Vagina (tissue), 2 donors: Measurements from ENCODE around the gene OR10H5. TPM values are rescaled to one million over a fixed set of nuclear protein-coding genes. Genes with fewer than 3 reads are reported as not detected.
A peak's percentile ranks its signal among the peaks of the same experiment; 100 is the strongest.
"Not testable (repeated sequence)": the region's sequence is repeated elsewhere in the genome, so short reads cannot be mapped to it uniquely, and the experiment has no call there.

Experiments
- DNase-seq, 2 donors: peaks; one replicate each; pipeline ENCODE4 v3.0.0-alpha.2; 2017; ENCODE audit errors: extremely low spot score in 2 of 2
- H3K27ac ChIP-seq: fragments of 200-600 bp; sonication (generic); one replicate; pipeline ENCODE4 v1.5.1; 2019
- H3K27me3 ChIP-seq: fragments of 200-600 bp; sonication (generic); one replicate; pipeline ENCODE4 v1.5.1; 2019
- H3K36me3 ChIP-seq, 2 donors: fragments of 200-600 bp; sonication (generic); one replicate each; pipeline ENCODE4 v1.5.1; 2017 to 2019
- H3K4me1 ChIP-seq: fragments of 200-600 bp; sonication (generic); one replicate; pipeline ENCODE4 v1.5.1; 2019
- H3K4me3 ChIP-seq, 2 donors: fragments of 200-600 bp; sonication (generic); 1 replicate in 1 of 2; 2 replicates in 1 of 2; pipeline ENCODE4 v1.5.1; 2016 to 2019
- H3K9me3 ChIP-seq: fragments of 200-600 bp; sonication (generic); one replicate; pipeline ENCODE4 v1.5.1; 2019
- POLR2A ChIP-seq, 2 donors: fragments of 450-650 bp; IDR thresholded peaks; one replicate each; pipeline ENCODE4 v1.6.1; 2017; ENCODE audit warnings: antibody characterized with exemption in 2 of 2, mild to moderate bottlenecking in 2 of 2, moderate library complexity in 2 of 2
- POLR2AphosphoS5 ChIP-seq, 2 donors: sonication (generic); formaldehyde crosslinking; IDR thresholded peaks; one replicate each; pipeline ENCODE4 v1.9.0; 2017; ENCODE audit warnings: antibody characterized with exemption in 2 of 2, mild to moderate bottlenecking in 2 of 2, low read depth in 1 of 2; ENCODE audit not compliant: insufficient read depth in 1 of 2
- intact Hi-C: fragments of 100-400 bp; cut with DNase I; formaldehyde crosslinking; loops from one replicate; pipeline ENCODE4 v1.15.1; 2023
- total RNA-seq: library from RNA; depleted of rRNA; stranded (reverse); fragments of >200 nt; gene quantifications from one replicate; pipeline ENCODE4 v1.2.3, GENCODE V29; 2016
- TF ChIP-seq, protein P1 (sequence below), 3 experiments: fragments of 450-650 bp in 2 of 3; fragments of 200-600 bp in 1 of 3; sonication (generic) in 1 of 3; IDR thresholded peaks; one replicate each; pipeline ENCODE4 v1.5.1; 2017 to 2019; ENCODE audit warnings: antibody characterized with exemption in 3 of 3, mild to moderate bottlenecking in 2 of 3, moderate library complexity in 2 of 3

Gene OR10H5
- total RNA-seq, 1 donor from 2014 or later: not detected

DNA sequence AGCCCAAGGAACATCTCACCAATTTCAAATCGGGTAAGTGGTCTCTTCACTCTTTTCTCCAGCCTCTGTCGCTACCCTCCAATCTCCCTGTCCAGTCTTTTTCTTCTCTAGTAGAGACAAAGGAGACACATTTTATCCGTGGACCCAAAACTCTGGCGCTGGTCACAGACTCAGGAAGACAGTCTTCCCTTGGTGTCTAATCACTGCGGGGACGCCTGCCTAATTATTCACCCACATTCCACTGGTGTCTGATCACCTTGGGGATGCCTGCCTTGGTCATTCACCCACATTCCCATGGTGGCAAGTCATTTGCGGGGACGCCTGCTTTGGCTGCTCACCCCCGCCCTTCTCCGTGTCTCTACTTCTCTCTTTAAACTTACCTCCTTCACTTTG lies 41.8 kb downstream of the OR10H5 start:
- Histone ChIP-seq H3K27me3 (no peaks in the 10 kb centered on the region), H3K36me3 (no peaks in the 10 kb centered on the region), H3K27ac (no peak overlapping the region), H3K4me1 (no peaks in the 10 kb centered on the region), H3K9me3 (no peaks in the 10 kb centered on the region), H3K4me3 (no peak overlapping the region)
- DNase-seq: no peak
- intact Hi-C loops: no loop called here
- no peak for TF ChIP-seq POLR2A (IDR thresholded peaks at IDR 0.05)
- no peak for TF ChIP-seq POLR2AphosphoS5 (IDR thresholded peaks at IDR 0.05; ENCODE audit: insufficient read depth in 1 of 2, low read depth in 1 of 2)
- TF ChIP-seq, protein P1, sequence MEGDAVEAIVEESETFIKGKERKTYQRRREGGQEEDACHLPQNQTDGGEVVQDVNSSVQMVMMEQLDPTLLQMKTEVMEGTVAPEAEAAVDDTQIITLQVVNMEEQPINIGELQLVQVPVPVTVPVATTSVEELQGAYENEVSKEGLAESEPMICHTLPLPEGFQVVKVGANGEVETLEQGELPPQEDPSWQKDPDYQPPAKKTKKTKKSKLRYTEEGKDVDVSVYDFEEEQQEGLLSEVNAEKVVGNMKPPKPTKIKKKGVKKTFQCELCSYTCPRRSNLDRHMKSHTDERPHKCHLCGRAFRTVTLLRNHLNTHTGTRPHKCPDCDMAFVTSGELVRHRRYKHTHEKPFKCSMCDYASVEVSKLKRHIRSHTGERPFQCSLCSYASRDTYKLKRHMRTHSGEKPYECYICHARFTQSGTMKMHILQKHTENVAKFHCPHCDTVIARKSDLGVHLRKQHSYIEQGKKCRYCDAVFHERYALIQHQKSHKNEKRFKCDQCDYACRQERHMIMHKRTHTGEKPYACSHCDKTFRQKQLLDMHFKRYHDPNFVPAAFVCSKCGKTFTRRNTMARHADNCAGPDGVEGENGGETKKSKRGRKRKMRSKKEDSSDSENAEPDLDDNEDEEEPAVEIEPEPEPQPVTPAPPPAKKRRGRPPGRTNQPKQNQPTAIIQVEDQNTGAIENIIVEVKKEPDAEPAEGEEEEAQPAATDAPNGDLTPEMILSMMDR (IDR thresholded peaks at IDR 0.05): no peak

DNA sequence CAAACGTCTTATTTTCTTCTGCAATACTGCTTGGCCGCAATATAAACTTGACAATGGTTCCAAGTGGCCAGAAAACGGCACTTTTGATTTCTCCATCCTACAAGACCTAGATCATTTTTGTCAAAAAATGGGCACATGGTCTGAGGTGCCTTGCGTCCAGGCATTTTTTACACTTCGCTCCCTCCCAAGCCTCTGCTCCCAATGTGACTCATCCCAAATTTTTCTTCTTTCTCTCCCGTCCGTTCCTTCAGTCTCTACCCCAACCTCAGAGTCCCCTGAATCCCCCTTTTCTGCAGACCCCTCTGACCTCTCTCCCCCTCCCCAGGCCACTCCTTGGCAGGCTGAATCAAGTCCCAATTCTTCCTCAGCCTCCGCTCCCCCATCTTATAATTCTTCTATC lies 42.3 kb downstream of the OR10H5 start:
- Histone ChIP-seq H3K27ac (no peak overlapping the region), H3K4me1 (no peaks in the 10 kb centered on the region), H3K9me3 (no peaks in the 10 kb centered on the region), H3K4me3 (no peak overlapping the region), H3K27me3 (no peaks in the 10 kb centered on the region), H3K36me3 (no peaks in the 10 kb centered on the region)
- TF ChIP-seq POLR2A (IDR thresholded peaks at IDR 0.05) (no peak), POLR2AphosphoS5 (IDR thresholded peaks at IDR 0.05; ENCODE audit: insufficient read depth in 1 of 2, low read depth in 1 of 2) (no peak)
- TF ChIP-seq, protein P1 (IDR thresholded peaks at IDR 0.05): no peak
- DNase-seq: no peak
- intact Hi-C loops: no loop called here

DNA sequence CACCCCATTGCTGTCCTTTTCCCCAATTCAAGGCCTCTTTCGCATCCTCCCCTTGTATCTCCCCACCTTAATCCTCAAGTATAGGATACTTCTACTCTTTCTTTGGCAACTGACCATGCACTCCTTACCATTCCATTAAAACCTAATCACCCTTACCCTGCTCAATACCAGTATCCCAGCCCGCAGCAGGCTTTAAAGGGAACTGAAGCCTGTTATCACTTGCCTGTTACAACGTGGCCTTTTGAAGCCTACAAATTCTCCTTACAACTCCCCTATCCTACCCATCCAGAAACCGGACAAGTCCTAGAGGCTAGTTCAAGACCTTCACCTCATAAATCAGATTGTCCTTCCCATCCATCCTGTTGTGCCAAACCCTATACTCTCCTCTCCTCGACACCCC lies 44.2 kb downstream of the OR10H5 start:
- no peaks in the 10 kb centered on the region for H3K4me1 ChIP-seq

DNA sequence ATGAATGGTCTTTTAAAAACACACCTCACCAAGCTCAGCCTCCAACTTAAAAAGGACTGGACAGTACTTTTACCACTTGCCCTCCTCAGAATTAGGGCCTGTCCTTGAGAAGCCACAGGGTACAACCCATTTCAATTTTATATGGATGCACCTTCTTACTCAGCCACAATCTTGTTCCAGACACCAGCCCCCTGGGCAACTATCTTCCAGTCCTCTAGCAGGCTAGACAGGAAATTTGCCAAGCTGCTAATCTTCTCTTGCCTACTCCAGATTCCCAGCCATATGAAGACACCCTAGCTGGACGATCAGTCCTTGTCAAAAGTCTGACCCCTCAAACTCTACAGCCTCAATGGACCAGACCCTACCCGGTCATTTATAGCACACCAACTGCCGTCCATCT lies 46.8 kb downstream of the OR10H5 start:
- H3K4me1 ChIP-seq, intact Hi-C loops, H3K27ac ChIP-seq, H3K9me3 ChIP-seq, H3K4me3 ChIP-seq, H3K36me3 ChIP-seq, H3K27me3 ChIP-seq, DNase-seq: not testable (repeated sequence)

More for the DNA sequence above, 44.2 kb downstream of the OR10H5 start:
- Histone ChIP-seq H3K4me3 (no peak overlapping the region), H3K27me3 (no peaks in the 10 kb centered on the region), H3K9me3 (no peaks in the 10 kb centered on the region), H3K36me3 (no peaks in the 10 kb centered on the region), H3K27ac (no peak overlapping the region)
- no peak for DNase-seq
- no peak for TF ChIP-seq POLR2AphosphoS5 (IDR thresholded peaks at IDR 0.05; ENCODE audit: insufficient read depth in 1 of 2, low read depth in 1 of 2)
- TF ChIP-seq, protein P1 (IDR thresholded peaks at IDR 0.05): no peak
- no peak for TF ChIP-seq POLR2A (IDR thresholded peaks at IDR 0.05)
- intact Hi-C loops: no loop called here

DNA sequence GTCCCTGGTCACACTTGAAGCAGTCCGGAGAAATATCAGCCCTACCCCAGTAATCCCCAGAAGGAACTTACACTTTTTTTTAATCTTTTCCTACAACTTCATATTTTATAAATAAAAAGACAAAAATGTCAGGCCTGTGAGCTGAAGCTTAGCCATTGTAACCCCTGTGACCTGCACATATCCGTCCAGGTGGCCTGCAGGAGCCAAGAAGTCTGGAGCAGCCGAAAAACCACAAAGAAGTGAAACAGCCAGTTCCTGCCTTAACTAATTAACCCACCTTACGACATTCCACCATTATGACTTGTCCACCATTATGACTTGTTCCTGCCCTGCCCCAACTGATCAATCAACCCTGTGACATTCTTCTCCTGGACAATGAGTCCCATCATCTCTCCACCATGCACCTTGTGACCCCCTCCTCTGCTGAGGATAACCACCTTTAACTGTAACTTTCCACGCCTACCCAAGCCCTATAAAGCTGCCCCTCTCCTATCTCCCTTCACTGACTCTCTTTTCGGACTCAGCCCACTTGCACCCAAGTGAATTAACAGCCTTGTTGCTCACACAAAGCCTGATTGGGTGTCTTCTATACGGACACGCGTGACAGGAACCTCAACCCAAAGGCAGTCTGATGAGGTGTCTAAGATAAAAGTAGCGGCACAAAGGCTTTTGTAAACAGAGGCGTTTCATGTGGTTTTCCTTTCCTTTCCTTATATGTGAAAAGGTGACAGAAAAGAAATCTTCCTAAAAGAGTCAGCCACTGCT lies 48.3 kb downstream of the OR10H5 start:
- peak overlapping the region; percentile 98 for H3K27ac ChIP-seq
- H3K27me3 ChIP-seq, H3K36me3 ChIP-seq, H3K9me3 ChIP-seq, DNase-seq, intact Hi-C loops, H3K4me1 ChIP-seq: not testable (repeated sequence)
- H3K4me3 ChIP-seq: peak overlapping the region; percentile 74 to 78

DNA sequence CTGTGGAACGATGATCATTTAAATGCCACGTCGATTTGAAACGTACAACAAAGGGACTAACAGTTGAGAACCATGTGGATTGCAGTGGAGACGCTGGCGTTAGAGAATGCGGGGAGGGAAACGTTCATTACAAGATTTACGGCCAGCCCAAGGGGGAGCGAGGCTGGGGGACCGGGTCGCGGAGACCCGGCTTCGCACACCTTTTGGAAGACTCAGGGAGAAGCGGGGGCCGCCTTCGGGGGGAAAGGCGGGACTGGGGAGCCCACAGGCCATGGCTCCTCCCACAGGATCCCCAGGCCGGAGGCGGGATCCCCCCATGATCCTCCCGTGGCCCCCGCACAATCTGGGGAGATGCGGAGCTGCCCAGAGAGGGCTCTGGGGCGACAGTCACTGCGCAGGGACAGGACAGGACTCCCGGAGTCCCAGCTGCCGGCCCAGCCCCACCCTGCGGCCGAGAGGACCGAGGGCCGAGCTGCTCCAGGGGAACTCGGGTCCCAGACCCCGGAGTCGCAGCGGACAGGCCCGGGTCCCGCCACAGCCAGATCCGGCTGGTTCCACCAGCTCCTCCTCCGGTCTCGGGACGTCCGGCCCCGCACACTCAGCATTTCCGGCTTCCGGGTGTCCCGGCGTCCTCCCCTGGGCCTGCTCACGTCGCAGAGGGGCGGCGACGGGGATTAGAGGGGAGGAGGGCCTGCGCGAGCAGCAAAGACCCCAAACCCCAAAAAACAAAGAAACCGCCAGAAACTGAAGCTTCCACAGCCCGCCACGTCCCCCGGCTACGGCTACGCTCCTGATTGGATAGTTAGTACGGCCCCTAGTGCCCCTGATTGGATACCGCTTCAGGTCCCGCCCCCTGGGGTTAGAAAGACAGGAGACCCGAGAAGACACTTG lies 49.1 kb downstream of the OR10H5 start:
- TF ChIP-seq POLR2A (IDR thresholded peaks at IDR 0.05) (peak in 1 of 2 donors; percentile 88), POLR2AphosphoS5 (IDR thresholded peaks at IDR 0.05; ENCODE audit: insufficient read depth in 1 of 2, low read depth in 1 of 2) (peak; percentile 88 to 98)
- TF ChIP-seq, protein P1 (IDR thresholded peaks at IDR 0.05): no peak
- DNase-seq: peak in 1 of 2 donors; percentile 98
- no peaks in the 10 kb centered on the region for H3K9me3 ChIP-seq
- H3K4me1 ChIP-seq: peaks cover 6% of the 10 kb centered on the region
- no peaks in the 10 kb centered on the region for H3K36me3 ChIP-seq
- H3K27ac ChIP-seq: peak overlapping the region; percentile 98
- intact Hi-C loops: no loop called here
- peak overlapping the region; percentile 74 to 78 for H3K4me3 ChIP-seq
- H3K27me3 ChIP-seq: no peaks in the 10 kb centered on the region
